ENCODE data around the gene PCDH9.

DNA sequence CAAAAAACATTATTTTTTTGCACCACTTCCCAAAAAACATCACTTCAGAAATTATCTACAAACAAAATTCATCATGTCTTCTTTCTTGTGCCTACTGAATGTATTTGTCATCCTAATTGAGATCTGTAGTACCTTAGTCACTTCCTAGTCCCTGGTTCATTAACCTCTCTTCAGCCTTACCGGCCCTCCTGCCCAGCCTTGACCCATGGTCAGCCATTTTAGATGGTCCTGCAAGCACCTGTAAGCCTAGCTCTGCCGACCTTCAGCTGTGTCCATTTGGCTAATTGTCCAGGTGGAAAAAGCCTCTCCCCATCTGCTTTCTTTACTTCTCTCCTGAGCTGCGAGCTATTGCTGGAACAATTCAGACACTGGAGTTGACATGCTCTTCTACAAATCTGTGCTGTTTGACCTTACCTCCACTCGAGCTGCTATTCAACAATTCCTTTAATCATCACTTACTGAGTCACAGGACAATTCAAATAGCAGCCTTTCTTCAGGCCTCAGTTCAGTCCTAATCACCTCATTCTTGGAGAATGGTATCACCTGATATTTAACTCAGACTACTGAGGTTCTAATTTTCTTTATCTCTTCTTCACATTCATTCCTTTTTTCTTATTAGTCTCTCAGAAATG lies 882.5 kb downstream of the PCDH9 start:
- TF ChIP-seq, protein P1, sequence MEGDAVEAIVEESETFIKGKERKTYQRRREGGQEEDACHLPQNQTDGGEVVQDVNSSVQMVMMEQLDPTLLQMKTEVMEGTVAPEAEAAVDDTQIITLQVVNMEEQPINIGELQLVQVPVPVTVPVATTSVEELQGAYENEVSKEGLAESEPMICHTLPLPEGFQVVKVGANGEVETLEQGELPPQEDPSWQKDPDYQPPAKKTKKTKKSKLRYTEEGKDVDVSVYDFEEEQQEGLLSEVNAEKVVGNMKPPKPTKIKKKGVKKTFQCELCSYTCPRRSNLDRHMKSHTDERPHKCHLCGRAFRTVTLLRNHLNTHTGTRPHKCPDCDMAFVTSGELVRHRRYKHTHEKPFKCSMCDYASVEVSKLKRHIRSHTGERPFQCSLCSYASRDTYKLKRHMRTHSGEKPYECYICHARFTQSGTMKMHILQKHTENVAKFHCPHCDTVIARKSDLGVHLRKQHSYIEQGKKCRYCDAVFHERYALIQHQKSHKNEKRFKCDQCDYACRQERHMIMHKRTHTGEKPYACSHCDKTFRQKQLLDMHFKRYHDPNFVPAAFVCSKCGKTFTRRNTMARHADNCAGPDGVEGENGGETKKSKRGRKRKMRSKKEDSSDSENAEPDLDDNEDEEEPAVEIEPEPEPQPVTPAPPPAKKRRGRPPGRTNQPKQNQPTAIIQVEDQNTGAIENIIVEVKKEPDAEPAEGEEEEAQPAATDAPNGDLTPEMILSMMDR (conservative IDR thresholded peaks at IDR 0.05; ENCODE audit: low read depth, low read length) = no peak
- TF ChIP-seq EZH2 (IDR thresholded peaks at IDR 0.05; ENCODE audit: borderline replicate concordance, low read depth, low read length, poor library complexity, severe bottlenecking) = no peak

All from A673 (cell line).